Smooth muscle cell (in vitro differentiated cells): ENCODE results near the gene ZNF467. TPM values are rescaled to one million over a fixed set of nuclear protein-coding genes. Genes with fewer than 3 reads are reported as not detected.

Source experiments
- DNase-seq: peaks from one replicate; lab custom pipeline; 2025; ENCODE audit not compliant: unreplicated experiment; lab: John Stamatoyannopoulos, UW
- H2AFZ ChIP-seq: fragments of 200-600 bp; sonication (generic); 2 replicates; pipeline ENCODE4 v1.6.0; 2016; ENCODE audit warnings: antibody characterized with exemption, low read depth, mild to moderate bottlenecking
- H3F3A ChIP-seq: fragments of 200-600 bp; sonication (generic); 2 replicates; pipeline ENCODE4 v1.6.0; 2017; ENCODE audit warnings: antibody characterized with exemption, low read depth
- H3K27ac ChIP-seq: fragments of 200-600 bp; sonication (generic); 2 replicates; pipeline ENCODE4 v1.5.1; 2016; ENCODE audit warnings: low read depth, mild to moderate bottlenecking
- H3K27me3 ChIP-seq: fragments of 200-600 bp; sonication (generic); 2 replicates; pipeline ENCODE4 v1.6.1; 2016; ENCODE audit warnings: low read depth, mild to moderate bottlenecking
- H3K36me3 ChIP-seq: fragments of 200-600 bp; sonication (generic); 2 replicates; pipeline ENCODE4 v1.5.1; 2016; ENCODE audit warnings: low read depth
- H3K4me1 ChIP-seq: fragments of 200-600 bp; sonication (generic); 2 replicates; pipeline ENCODE4 v1.5.1; 2016; ENCODE audit warnings: low read depth
- H3K4me2 ChIP-seq: fragments of 200-600 bp; sonication (generic); 2 replicates; pipeline ENCODE4 v1.6.0; 2016; ENCODE audit warnings: mild to moderate bottlenecking
- H3K4me3 ChIP-seq: fragments of 200-600 bp; sonication (generic); 2 replicates; pipeline ENCODE4 v1.5.1; 2016; ENCODE audit warnings: mild to moderate bottlenecking
- H3K79me2 ChIP-seq: fragments of 200-600 bp; sonication (generic); 2 replicates; pipeline ENCODE4 v1.6.0; 2016; ENCODE audit warnings: low read depth, mild to moderate bottlenecking
- H3K9ac ChIP-seq: fragments of 200-600 bp; sonication (generic); 2 replicates; pipeline ENCODE4 v1.6.0; 2016; ENCODE audit warnings: low read depth
- H3K9me3 ChIP-seq: fragments of 200-600 bp; sonication (generic); replicated peaks from 2 replicates; pipeline ENCODE4 v1.5.1; 2016; ENCODE audit warnings: low read depth
- H4K20me1 ChIP-seq: fragments of 200-600 bp; sonication (generic); 2 replicates; pipeline ENCODE4 v1.6.0; 2016; ENCODE audit warnings: low read depth
- CTCF ChIP-seq: fragments of 200-600 bp; sonication (generic); IDR thresholded peaks from 2 replicates; pipeline ENCODE4 v1.5.1; 2017; ENCODE audit warnings: borderline replicate concordance, mild to moderate bottlenecking, antibody characterized with exemption; ENCODE audit not compliant: insufficient read depth, poor library complexity, severe bottlenecking
- WGBS: methylation state at CpG from one replicate; pipeline ENCODE4 v1.1.7; 2016; ENCODE audit warnings: low lambda C conversion rate; 5-methylcytosine and 5-hydroxymethylcytosine counted together
- polyA plus RNA-seq: library from polyadenylated mRNA; unstranded; fragments of >200 nt; fragmentation: Nextera tagmentation; extraction: Ambion mirVana; gene quantifications from 2 replicates; pipeline ENCODE4 v1.2.1, GENCODE V29; 2016
- total RNA-seq: library from RNA; depleted of rRNA; stranded (reverse); fragments of >200 nt; gene quantifications from 2 replicates; pipeline ENCODE4 v1.2.3, GENCODE V29; 2014

ZNF467 gene
- total and polyA plus RNA-seq, 2 experiments from 2014 or later = 2.0 to 8.2 TPM

GRCh38 chr7:149799397-149800168, 26.2 kb upstream of the ZNF467 start:
- H3K4me1 ChIP-seq = no peaks in the 10 kb centered on the region
- no peak overlapping the region for H3K4me3 ChIP-seq
- H2AFZ ChIP-seq = no peak overlapping the region
- WGBS = 61% methylated on average over 8 of the region's 8 CpGs
- DNase-seq = no peak
- TF ChIP-seq CTCF = peak; percentile 39
- H3K79me2 ChIP-seq = no peaks in the 10 kb centered on the region
- H3K36me3 ChIP-seq = no peaks in the 10 kb centered on the region
- H3K4me2 ChIP-seq = no peak overlapping the region
- no peaks in the 10 kb centered on the region for H3K9me3 ChIP-seq
- H3K9ac ChIP-seq = no peak overlapping the region
- no peaks in the 10 kb centered on the region for H3K27me3 ChIP-seq
- H3K27ac ChIP-seq = no peak overlapping the region
- H3F3A ChIP-seq = no peaks in the 10 kb centered on the region
- no peaks in the 10 kb centered on the region for H4K20me1 ChIP-seq

GRCh38 chr7:149797771-149798170, 24.4 kb upstream of the ZNF467 start:
- no peaks in the 10 kb centered on the region for H3K9me3 ChIP-seq
- no peaks in the 10 kb centered on the region for H3F3A ChIP-seq
- no peak overlapping the region for H3K27ac ChIP-seq
- no peak overlapping the region for H3K4me2 ChIP-seq
- H3K27me3 ChIP-seq = no peaks in the 10 kb centered on the region
- no peaks in the 10 kb centered on the region for H4K20me1 ChIP-seq
- H3K4me3 ChIP-seq = no peak overlapping the region
- H3K79me2 ChIP-seq = no peaks in the 10 kb centered on the region
- WGBS = 83% methylated on average over 7 of the region's 7 CpGs
- no peak for DNase-seq
- no peak overlapping the region for H2AFZ ChIP-seq
- no peaks in the 10 kb centered on the region for H3K36me3 ChIP-seq
- no peak overlapping the region for H3K9ac ChIP-seq
- H3K4me1 ChIP-seq = no peaks in the 10 kb centered on the region
- no peak for TF ChIP-seq CTCF

GRCh38 chr7:149796287-149796860, 23.0 kb upstream of the ZNF467 start:
- Histone ChIP-seq H3K36me3 (no peaks in the 10 kb centered on the region), H3K27me3 (no peaks in the 10 kb centered on the region), H3K9ac (no peak overlapping the region), H4K20me1 (no peaks in the 10 kb centered on the region), H3K4me3 (no peak overlapping the region), H3K4me2 (no peak overlapping the region), H3K27ac (no peak overlapping the region), H3K4me1 (no peaks in the 10 kb centered on the region), H3K9me3 (no peaks in the 10 kb centered on the region), H2AFZ (no peak overlapping the region), H3K79me2 (no peaks in the 10 kb centered on the region), H3F3A (no peaks in the 10 kb centered on the region)
- 92% methylated on average over 18 of the region's 19 CpGs for WGBS
- no peak for TF ChIP-seq CTCF
- no peak for DNase-seq
